ENCODE data around the gene TXNDC2. TPM values are rescaled to one million over a fixed set of nuclear protein-coding genes. Genes with fewer than 3 reads are reported as not detected.

The TXNDC2 gene
- total and polyA plus RNA-seq, 9 of the 15 experiments (the other 6 are each of a cell fraction or from before 2014, with no cell fraction given), result 1.2 to 4.9 (median 2.3) TPM

DNA sequence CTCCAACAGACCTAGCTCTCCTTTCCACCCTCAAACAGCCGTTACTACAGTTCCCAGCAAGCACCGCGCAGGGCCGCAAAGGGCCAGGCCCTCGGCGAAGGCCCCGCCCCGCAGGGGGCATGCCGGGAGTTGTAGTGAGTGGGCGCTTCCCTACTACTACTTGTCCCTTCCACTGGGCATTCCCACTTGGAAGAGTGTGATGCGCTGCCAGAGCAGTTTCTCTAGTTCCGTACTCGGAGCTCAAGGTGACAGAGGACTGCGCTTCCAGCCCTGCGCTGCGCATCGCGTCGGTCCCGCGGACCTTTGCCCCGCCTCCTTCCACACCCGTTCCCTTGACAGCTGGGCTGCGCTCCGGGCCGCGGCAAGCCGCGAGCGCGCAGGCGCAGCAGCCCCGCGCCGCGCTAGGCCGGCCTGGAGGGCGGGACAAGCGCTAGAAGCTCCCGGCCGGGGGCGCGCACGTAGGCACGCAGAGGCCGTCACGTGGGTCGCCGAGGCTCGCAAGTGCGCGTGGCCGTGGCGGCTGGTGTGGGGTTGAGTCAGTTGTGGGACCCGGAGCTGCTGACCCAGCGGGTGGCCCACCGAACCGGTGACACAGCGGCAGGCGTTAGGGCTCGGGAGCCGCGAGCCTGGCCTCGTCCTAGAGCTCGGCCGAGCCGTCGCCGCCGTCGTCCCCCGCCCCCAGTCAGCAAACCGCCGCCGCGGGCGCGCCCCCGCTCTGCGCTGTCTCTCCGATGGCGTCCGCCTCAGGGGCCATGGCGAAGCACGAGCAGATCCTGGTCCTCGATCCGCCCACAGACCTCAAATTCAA, 28.0 kb downstream of the TXNDC2 start, which contains the start of gene VAPA (continued):
- TF ChIP-seq ZBTB40 (IDR thresholded peaks at IDR 0.05) (no peak), ZBTB40 (CRISPR knock-in tag; IDR thresholded peaks at IDR 0.05) (no peak), HOXB6 (CRISPR knock-in tag; IDR thresholded peaks at IDR 0.05; ENCODE audit: borderline replicate concordance) (no peak), LEF1 (IDR thresholded peaks at IDR 0.05) (no peak), ELF1 (tag; IDR thresholded peaks at IDR 0.05) (no peak), MTA1 (IDR thresholded peaks at IDR 0.05; ENCODE audit: borderline replicate concordance) (no peak), ZNF507 (tag; conservative IDR thresholded peaks at IDR 0.05) (no peak), ZFPM2 (CRISPR knock-in tag; IDR thresholded peaks at IDR 0.05) (0 out of 2 replicates have a peak, but pooled peaks have one; percentile 11), BCL6 (CRISPR knock-in tag; IDR thresholded peaks at IDR 0.05) (no peak)
- TF ChIP-seq, protein P1, sequence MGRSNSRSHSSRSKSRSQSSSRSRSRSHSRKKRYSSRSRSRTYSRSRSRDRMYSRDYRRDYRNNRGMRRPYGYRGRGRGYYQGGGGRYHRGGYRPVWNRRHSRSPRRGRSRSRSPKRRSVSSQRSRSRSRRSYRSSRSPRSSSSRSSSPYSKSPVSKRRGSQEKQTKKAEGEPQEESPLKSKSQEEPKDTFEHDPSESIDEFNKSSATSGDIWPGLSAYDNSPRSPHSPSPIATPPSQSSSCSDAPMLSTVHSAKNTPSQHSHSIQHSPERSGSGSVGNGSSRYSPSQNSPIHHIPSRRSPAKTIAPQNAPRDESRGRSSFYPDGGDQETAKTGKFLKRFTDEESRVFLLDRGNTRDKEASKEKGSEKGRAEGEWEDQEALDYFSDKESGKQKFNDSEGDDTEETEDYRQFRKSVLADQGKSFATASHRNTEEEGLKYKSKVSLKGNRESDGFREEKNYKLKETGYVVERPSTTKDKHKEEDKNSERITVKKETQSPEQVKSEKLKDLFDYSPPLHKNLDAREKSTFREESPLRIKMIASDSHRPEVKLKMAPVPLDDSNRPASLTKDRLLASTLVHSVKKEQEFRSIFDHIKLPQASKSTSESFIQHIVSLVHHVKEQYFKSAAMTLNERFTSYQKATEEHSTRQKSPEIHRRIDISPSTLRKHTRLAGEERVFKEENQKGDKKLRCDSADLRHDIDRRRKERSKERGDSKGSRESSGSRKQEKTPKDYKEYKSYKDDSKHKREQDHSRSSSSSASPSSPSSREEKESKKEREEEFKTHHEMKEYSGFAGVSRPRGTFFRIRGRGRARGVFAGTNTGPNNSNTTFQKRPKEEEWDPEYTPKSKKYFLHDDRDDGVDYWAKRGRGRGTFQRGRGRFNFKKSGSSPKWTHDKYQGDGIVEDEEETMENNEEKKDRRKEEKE (IDR thresholded peaks at IDR 0.05; ENCODE audit: borderline replicate concordance in 1 of 2, control insufficient read depth in 1 of 2, low read depth in 2 of 2, low read length in 1 of 2), result peak in 1 of 2 experiments; percentile 63; a peak in 1 of 4 replicates
- TF ChIP-seq, protein P2, sequence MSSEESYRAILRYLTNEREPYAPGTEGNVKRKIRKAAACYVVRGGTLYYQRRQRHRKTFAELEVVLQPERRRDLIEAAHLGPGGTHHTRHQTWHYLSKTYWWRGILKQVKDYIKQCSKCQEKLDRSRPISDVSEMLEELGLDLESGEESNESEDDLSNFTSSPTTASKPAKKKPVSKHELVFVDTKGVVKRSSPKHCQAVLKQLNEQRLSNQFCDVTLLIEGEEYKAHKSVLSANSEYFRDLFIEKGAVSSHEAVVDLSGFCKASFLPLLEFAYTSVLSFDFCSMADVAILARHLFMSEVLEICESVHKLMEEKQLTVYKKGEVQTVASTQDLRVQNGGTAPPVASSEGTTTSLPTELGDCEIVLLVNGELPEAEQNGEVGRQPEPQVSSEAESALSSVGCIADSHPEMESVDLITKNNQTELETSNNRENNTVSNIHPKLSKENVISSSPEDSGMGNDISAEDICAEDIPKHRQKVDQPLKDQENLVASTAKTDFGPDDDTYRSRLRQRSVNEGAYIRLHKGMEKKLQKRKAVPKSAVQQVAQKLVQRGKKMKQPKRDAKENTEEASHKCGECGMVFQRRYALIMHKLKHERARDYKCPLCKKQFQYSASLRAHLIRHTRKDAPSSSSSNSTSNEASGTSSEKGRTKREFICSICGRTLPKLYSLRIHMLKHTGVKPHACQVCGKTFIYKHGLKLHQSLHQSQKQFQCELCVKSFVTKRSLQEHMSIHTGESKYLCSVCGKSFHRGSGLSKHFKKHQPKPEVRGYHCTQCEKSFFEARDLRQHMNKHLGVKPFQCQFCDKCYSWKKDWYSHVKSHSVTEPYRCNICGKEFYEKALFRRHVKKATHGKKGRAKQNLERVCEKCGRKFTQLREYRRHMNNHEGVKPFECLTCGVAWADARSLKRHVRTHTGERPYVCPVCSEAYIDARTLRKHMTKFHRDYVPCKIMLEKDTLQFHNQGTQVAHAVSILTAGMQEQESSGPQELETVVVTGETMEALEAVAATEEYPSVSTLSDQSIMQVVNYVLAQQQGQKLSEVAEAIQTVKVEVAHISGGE (CRISPR knock-in tag; IDR thresholded peaks at IDR 0.05), result no peak

Measured in K562 (cell line).